Measurements from ENCODE around the gene SPAG9.
"Not testable (repeated sequence)": the region's sequence is repeated elsewhere in the genome, so short reads cannot be mapped to it uniquely, and the experiment has no call there.

Gene SPAG9

DNA sequence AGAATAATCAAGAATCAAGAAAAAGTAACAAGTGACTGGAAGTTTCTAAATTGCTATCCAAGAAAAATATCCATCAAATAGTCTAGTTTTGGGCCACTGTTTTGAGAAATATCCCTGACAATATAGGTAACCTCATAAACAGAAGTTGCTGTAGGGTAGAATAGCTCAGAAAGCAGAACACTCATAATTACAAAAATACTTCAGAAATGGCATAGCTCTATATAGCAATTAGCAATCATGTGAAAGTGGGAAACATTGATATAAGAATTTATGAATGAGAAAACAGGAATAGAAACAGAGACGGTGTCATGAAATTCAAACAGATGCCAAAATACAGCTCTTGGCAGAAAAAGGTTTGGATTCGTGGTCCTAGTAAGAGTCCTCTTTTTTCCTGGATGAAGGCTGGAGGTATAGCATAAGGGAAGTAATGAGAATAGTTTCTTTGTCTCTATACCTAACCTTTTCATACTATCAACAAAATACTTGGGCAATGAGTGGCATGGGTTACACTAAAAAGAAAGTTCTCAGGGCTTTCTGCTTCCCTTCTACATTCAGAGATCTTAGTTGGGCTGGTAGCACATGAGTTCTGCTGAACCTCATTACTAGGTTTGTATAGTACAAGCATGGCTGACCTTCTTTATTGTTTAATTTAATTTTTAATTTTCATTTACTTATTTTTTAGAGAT, 33.5 kb downstream of the SPAG9 start:
- in situ Hi-C loops (cut with HindIII; ENCODE audit: low sequenced_read_pairs) = no loop called here

DNA sequence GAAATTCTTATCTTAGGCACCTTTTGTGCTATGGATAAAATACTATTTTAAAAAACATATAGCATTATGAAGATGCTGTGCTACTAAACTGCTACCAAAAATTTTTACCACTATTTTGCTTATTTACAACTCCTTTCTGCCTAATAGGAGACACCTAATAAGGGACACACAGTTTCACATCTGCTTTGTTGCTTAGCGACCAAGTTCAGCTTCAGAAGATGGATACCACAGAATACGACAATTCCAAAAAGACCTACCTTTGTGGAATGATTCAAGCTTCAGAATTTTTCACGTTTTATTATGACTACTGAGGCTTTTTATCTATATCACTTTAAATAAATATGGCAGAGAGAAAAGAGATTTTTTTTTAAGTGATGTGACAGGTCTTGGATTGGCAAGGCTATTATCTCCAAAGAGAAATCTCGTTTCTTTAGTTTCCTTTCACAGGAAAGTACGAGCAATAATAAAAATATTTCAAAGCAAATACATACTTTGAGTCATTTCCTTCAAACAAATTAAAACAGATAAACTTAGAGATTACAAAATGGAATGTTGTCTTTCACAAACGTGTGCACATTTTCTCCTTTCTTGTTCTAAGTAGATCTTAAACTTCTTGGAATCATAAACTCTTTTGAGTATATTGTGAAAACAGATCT, 35.4 kb downstream of the SPAG9 start:
- in situ Hi-C loops (cut with HindIII; ENCODE audit: low sequenced_read_pairs) = no loop called here

GRCh38 chr17:51083981-51084380, 36.7 kb downstream of the SPAG9 start:
- in situ Hi-C loops (cut with HindIII; ENCODE audit: low sequenced_read_pairs) = no loop called here

DNA sequence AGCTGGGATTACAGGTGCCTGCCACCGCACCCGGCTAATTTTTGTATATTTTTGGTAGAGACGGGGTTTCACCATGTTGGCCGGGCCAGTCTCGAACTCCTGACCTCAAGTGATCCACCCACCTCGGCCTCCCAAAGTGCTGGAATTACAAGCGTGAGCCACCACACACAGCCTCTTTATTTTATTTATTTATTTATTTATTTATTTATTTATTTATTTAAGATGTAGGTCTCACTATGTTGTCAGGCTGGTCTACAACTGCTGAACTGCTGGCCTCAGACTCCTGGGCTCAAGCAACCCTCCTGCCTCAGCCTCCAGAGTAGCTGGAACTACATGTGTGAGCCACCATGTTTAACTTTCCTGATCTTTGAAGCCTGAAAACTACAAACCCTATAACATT, 37.3 kb downstream of the SPAG9 start:
- in situ Hi-C loops (cut with HindIII; ENCODE audit: low sequenced_read_pairs) = not testable (repeated sequence)

DNA sequence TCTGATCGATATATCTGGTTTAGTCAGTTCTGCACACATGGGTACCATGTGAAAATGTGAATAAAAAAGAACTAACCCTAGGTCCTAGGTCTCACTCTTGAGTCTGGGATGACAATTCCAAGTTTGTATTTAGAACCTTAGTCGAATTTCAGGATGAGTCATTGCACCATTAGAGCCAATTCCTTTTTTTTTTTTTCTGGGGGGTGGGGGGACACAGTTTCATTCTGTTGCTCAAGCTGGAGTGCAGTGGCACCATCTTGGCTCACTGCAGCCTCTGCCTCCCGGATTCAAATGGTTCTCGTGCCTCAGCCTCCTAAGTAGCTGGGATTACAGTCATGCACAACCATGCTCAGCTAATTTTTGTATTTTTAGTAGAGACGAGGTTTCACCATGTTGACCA, 41.6 kb downstream of the SPAG9 start:
- in situ Hi-C loops (cut with HindIII; ENCODE audit: low sequenced_read_pairs) = no loop called here

GRCh38 chr17:51078009-51078592, 42.6 kb downstream of the SPAG9 start:
- in situ Hi-C loops (cut with HindIII; ENCODE audit: low sequenced_read_pairs) = no loop called here

DNA sequence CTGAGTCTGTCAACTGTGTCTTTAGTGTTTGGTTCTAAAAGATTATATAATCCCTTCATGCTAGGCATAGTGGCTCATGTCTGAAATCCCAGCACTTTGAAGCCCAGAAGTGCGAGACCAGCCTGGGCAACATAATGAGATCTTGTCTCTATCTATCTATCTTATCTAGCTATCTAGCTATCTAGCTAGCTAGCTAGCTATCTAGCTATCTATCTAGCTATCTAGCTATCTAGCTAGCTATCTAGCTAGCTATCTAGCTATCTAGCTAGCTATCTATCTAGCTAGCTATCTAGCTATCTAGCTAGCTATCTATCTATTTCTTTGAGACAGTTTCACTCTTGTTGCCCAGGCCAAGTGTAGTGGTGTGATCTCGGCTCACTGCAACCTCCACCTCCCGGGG, 43.8 kb downstream of the SPAG9 start:
- in situ Hi-C loops (cut with HindIII; ENCODE audit: low sequenced_read_pairs) = no loop called here

- in situ Hi-C loops (cut with HindIII; ENCODE audit: low sequenced_read_pairs) = no loop called here
Observed at GRCh38 chr17:51071556-51071955, 49.1 kb downstream of the SPAG9 start.

GRCh38 chr17:51065466-51065865, 55.2 kb downstream of the SPAG9 start:
- in situ Hi-C loops (cut with HindIII; ENCODE audit: low sequenced_read_pairs) = no loop called here

DNA sequence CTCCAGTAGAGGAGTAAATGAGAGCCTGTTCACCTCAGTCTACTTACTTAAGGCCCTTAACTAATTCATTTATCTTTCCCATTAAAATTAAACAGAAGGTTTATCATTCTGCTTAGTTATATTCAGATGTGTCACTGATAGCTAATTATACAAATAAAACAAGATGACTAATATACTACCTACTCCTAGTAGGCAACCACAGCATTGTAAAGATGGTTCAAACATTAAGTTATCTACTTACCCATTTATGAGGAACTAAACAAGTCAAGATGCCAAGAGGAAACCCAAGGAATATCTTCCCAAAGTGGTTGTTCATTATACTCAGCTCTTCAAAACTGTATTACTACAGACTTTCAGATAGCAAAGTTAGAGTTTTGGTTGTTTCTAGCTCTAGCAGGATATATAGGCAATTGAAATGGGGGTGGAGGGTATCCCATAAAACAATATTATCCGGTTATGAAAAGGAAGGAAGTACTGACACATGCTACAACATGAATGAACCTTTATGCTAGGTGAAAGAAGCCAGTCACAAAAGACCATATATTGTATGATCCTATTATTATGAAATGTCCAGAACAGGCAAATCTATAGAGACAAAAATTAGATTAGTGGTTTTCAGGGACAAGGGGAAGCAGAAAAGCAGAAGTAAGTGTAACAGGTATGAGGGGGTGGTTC, 56.5 kb downstream of the SPAG9 start:
- in situ Hi-C loops (cut with HindIII; ENCODE audit: low sequenced_read_pairs) = no loop called here

GRCh38 chr17:51060396-51060795, 60.3 kb downstream of the SPAG9 start:
- in situ Hi-C loops (cut with HindIII; ENCODE audit: low sequenced_read_pairs) = no loop called here

- in situ Hi-C loops (cut with HindIII; ENCODE audit: low sequenced_read_pairs) = no loop called here
Observed at GRCh38 chr17:51059781-51060180, 60.9 kb downstream of the SPAG9 start.

DNA sequence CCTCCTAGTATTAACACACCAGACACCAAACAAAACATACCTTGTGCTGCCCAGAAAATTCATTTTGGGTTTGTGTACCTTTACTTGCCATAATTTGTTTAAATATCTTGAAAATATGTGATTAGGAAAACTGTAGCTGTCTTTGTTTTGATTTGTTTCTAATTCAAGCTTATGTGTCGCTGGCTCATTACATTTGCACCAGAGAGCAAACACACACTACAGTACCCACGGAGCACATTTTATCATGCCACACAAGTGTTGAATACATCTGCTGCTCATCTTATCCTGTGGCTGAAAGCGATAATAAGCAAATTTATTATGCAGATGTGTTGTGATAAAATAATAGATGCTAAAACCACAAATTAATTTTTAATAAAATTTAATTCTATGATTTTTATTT, 63.1 kb downstream of the SPAG9 start:
- in situ Hi-C loops (cut with HindIII; ENCODE audit: low sequenced_read_pairs) = no loop called here

DNA sequence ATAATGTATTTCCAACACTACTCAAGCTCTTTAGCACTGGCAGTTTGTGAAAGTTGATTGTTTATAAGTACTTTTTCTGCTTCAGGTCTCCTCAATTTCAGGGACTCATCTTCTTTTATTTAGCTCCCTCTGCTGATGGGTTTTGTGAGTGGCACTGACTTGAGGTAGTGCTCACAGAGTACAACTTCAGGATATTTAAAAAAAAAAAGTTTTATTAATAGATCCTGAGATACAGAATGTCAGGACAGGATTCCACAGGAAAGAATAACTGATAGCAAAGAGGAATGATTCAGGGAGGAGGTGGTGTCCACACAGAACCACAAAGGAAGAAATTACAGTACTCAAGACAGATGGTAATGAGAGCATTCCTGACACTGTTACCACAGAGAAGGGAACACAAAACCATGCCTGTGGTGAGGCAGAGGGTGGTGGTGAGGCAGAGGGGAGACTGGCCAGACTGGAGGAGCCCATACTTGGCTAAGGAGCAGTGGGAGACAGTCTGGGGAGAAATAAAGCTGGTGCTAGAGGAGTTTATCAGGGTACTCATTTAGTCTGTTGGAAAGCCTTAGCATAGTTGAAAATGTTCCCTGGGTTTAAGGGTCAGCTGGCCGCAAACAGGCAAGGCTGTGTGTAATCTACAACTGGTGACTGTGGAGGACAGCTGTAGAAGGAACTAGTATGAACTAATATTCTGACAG, 63.7 kb downstream of the SPAG9 start:
- in situ Hi-C loops (cut with HindIII; ENCODE audit: low sequenced_read_pairs) = no loop called here

- in situ Hi-C loops (cut with HindIII; ENCODE audit: low sequenced_read_pairs) = no loop called here
Observed at GRCh38 chr17:51054748-51055147, 65.9 kb downstream of the SPAG9 start.

DNA sequence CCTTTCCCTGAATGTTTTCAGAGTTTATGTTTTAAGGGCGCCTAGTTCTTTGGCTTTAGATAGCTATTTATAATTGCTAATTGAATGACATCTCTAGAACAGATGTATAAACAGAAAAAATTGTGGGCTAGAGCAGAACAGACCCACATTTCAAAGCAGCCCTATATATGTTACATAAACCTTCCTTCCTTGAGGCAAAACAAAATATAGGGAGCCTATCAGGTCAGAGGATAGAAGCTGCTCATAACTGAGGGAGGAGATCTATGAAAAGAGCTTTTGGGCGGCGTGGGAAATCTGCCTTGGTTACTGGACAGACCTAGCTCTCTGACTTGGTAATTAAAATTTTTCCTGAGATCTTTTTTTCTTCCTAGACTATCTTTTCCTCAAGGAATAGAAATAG, 68.4 kb downstream of the SPAG9 start:
- in situ Hi-C loops (cut with HindIII; ENCODE audit: low sequenced_read_pairs) = no loop called here

GRCh38 chr17:51050291-51051033, 70.2 kb downstream of the SPAG9 start:
- in situ Hi-C loops (cut with HindIII; ENCODE audit: low sequenced_read_pairs) = no loop called here

DNA sequence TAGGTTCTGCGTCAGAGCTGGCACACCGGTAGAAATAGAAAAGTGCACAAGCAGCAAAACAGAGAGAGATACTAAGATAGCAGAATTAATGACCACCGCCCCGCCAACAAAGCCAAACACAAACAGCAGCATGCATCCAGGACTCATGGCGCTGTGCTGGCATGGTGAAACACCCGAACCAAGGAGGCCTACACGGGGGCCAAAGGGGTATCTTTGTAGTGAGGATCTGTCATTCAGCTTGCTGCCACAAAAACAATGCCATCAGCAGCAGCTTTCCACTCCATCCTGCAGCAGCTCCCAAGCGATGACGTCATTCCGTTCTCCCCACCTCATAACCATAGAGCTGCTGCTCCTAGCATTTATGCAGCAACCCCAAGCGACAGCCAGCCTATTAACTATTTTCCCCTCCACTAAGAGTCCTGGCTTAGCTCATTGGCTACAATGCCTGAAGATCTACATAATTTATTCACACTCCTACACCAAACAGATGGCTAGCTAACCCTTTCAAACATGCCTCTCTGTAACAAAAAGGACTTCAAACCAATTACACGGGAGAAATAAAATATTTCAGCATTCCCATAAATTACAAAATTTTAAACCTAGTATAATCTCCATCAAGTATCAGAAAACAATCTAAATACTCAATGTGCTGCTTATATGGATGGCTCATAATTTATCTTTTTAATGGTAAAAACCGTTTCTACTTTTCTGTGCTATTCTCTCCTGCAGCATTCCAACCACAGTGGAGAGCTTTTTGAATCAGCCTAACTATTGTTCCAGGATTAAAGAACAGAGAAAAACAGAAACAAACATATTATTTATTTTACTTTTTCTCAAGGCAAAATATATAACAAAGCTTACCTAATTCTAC, 73.9 kb downstream of the SPAG9 start:
- in situ Hi-C loops (cut with HindIII; ENCODE audit: low sequenced_read_pairs) = no loop called here

DNA sequence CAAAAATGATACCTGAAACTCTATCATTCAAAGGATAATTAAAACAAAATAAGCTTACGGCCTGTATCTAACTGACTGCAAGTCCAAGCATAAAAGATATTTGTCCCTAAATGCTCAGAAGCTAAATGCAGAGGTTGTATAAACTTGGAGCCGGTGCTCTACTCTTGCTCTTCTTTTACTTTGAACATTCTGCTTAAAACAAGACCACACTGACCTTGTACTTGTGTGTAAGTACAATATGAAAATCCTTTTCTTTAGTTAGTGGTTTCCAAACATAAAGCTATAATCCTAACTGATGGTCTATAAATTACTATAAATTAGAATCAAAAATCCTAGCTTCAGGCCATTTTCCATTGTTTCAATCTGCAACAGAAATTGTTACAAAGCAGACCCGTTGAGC, 74.6 kb downstream of the SPAG9 start:
- in situ Hi-C loops (cut with HindIII; ENCODE audit: low sequenced_read_pairs) = no loop called here

DNA sequence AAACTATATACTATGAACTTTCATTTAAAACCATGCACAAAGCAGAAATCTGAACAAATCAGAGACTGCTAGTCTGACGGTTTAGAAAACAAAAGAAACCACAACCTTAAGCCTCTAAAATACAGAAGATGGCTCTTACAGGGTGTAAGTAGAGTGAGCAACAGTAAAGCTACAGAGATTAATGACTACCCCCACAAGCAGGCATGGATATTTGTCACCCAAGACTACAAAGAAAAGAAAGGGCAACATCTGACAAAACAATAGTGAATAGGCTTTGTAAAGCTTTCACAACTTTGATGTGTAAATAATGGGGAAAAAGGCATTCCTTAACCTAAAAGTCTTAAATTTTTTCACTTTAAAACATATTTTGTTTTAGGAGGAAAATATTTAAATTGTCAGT, 75.0 kb downstream of the SPAG9 start:
- in situ Hi-C loops (cut with HindIII; ENCODE audit: low sequenced_read_pairs) = no loop called here
